WERI-Rb-1 (cell line): ENCODE results near the gene ZNF697.

ENCODE experiments used
- DNase-seq: peaks from one replicate; pipeline ENCODE4 v3.0.0-alpha.2; 2020
- H3K27ac ChIP-seq: fragments of 250-450 bp; sonication (Bioruptor Pico); 2 replicates; pipeline ENCODE4 v1.5.1; 2020; ENCODE audit warnings: mild to moderate bottlenecking, moderate library complexity
- H3K27me3 ChIP-seq: fragments of 250-450 bp; sonication (Bioruptor Pico); 2 replicates; pipeline ENCODE4 v1.5.1; 2021; ENCODE audit warnings: mild to moderate bottlenecking, low read depth, moderate library complexity; ENCODE audit not compliant: insufficient read depth, severe bottlenecking
- H3K36me3 ChIP-seq: fragments of 250-450 bp; sonication (Bioruptor Pico); 2 replicates; pipeline ENCODE4 v1.5.1; 2020; ENCODE audit warnings: mild to moderate bottlenecking, moderate library complexity
- H3K4me3 ChIP-seq: 2 replicates; pipeline ENCODE4 v1.5.1; 2011; ENCODE audit warnings: low read depth, mild to moderate bottlenecking, control low read depth, low read length
- H3K9me3 ChIP-seq: fragments of 250-450 bp; sonication (Bioruptor Pico); 2 replicates; pipeline ENCODE4 v1.5.1; 2021; ENCODE audit warnings: mild to moderate bottlenecking, moderate library complexity; ENCODE audit not compliant: severe bottlenecking
- CTCF ChIP-seq: IDR thresholded peaks from 2 replicates; pipeline ENCODE4 v1.5.1; 2011; ENCODE audit warnings: low read depth, mild to moderate bottlenecking, control low read depth, inconsistent platforms, low read length

Gene ZNF697

GRCh38 chr1:119673171-119673940 is 25.3 kb upstream of the ZNF697 start:
- Histone ChIP-seq H3K36me3 (no peaks in the 10 kb centered on the region), H3K27me3 (no peaks in the 10 kb centered on the region), H3K9me3 (no peaks in the 10 kb centered on the region), H3K4me3 (no peak overlapping the region), H3K27ac (no peak overlapping the region)
- DNase-seq = no peak
- no peak for TF ChIP-seq CTCF

DNA sequence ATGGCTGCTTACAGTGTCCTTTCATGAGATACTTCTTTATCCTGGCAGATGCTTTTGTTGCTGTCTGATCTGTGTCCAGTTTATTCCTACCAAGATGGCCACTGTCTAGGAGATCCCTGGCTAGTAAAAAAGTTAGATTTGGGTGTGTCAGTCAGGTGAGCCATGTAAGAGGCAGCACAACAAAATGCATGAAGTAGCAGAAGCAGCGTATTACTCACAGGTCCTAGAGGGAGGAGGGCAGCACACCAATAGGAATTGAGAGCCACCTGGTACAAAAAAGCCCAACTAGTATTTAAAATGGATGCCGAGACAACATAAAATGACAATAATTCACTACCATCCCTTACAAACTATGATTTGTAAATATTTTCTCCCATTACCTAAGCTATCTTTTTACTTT is 22.8 kb upstream of the ZNF697 start:
- Histone ChIP-seq H3K27ac (no peak overlapping the region), H3K4me3 (no peak overlapping the region), H3K27me3 (no peaks in the 10 kb centered on the region), H3K36me3 (no peaks in the 10 kb centered on the region), H3K9me3 (no peaks in the 10 kb centered on the region)
- TF ChIP-seq CTCF = no peak
- DNase-seq = no peak

- Histone ChIP-seq H3K27ac (no peak overlapping the region), H3K9me3 (no peaks in the 10 kb centered on the region), H3K4me3 (no peak overlapping the region), H3K27me3 (no peaks in the 10 kb centered on the region), H3K36me3 (no peaks in the 10 kb centered on the region)
- no peak for TF ChIP-seq CTCF
- no peak for DNase-seq
These were observed 19.1 kb upstream of the ZNF697 start for GRCh38 chr1:119667173-119667572.

- TF ChIP-seq CTCF = no peak
- Histone ChIP-seq H3K27ac (no peak overlapping the region), H3K9me3 (no peaks in the 10 kb centered on the region), H3K4me3 (no peak overlapping the region), H3K36me3 (no peaks in the 10 kb centered on the region), H3K27me3 (no peaks in the 10 kb centered on the region)
- DNase-seq = no peak
These were observed 16.0 kb upstream of the ZNF697 start for GRCh38 chr1:119664067-119664466.

DNA sequence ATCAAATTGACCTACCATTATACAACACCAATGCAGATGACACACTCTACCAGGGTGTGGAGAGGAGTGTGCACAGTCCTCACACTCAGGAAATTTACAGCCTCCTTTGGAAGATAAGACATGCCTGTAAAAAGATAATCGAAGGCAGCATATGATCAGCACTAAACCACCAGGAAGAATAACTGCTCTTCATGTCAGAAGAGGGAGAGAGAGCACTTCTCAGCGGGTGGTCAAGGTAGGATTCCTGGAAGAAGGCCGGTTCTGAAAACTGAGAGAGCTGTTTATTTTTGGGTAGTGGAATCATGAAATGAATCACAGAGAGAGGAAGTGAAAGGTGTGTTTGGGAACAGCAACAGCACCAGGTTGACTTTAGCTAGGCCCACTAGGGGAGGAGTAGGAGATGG is 14.0 kb upstream of the ZNF697 start:
- H3K27ac ChIP-seq = no peak overlapping the region
- no peak for TF ChIP-seq CTCF
- H3K27me3 ChIP-seq = no peaks in the 10 kb centered on the region
- no peak overlapping the region for H3K4me3 ChIP-seq
- no peaks in the 10 kb centered on the region for H3K9me3 ChIP-seq
- no peak for DNase-seq
- no peaks in the 10 kb centered on the region for H3K36me3 ChIP-seq
